CD4-positive, alpha-beta T cell treated with Interleukin-17A for 4 hours (primary cell): ENCODE measurements around the gene SPHK2.
A peak's percentile ranks its signal among the peaks of the same experiment; 100 is the strongest.
"Not testable (repeated sequence)": the region's sequence is repeated elsewhere in the genome, so short reads cannot be mapped to it uniquely, and the experiment has no call there.

Source experiments
- DNase-seq: peaks from one replicate; pipeline ENCODE4 v3.0.0-alpha.2; 2020; ENCODE audit warnings: mixed read lengths

The SPHK2 gene

GRCh38 chr19:48625891-48626327 is 6.6 kb downstream of the SPHK2 start:
- no peak for DNase-seq

GRCh38 chr19:48627201-48627864 is 8.0 kb downstream of the SPHK2 start:
- peak; percentile 55 for DNase-seq

DNA sequence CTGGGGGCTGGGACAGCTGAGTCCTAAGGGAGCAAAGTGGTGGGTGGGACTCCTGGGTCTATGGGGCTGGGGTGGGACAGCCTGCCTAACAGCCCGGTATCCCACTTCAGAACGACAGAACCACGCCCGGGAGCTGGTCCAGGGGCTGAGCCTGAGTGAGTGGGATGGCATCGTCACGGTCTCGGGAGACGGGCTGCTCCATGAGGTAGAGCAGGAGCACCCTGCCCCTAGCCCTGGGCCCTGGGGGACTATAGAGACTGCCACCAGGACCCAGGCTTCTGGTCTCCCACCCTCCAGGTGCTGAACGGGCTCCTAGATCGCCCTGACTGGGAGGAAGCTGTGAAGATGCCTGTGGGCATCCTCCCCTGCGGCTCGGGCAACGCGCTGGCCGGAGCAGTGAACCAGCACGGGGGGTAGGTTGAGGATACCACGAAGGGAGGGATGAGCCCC is 8.6 kb downstream of the SPHK2 start:
- DNase-seq: no peak

DNA sequence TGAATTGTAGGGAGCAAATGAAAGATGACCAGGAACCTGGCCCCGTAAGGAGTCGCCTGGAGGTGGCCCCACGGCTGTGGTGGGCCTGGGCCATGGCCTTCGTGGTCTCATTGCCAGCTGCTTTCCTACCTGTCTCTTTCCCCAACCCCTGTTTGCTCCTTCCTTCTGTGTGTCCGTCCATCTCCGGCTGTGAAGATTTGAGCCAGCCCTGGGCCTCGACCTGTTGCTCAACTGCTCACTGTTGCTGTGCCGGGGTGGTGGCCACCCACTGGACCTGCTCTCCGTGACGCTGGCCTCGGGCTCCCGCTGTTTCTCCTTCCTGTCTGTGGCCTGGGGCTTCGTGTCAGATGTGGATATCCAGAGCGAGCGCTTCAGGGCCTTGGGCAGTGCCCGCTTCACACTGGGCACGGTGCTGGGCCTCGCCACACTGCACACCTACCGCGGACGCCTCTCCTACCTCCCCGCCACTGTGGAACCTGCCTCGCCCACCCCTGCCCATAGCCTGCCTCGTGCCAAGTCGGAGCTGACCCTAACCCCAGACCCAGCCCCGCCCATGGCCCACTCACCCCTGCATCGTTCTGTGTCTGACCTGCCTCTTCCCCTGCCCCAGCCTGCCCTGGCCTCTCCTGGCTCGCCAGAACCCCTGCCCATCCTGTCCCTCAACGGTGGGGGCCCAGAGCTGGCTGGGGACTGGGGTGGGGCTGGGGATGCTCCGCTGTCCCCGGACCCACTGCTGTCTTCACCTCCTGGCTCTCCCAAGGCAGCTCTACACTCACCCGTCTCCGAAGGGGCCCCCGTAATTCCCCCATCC is 9.4 kb downstream of the SPHK2 start:
- DNase-seq: no peak

GRCh38 chr19:48629297-48629598 is 9.9 kb downstream of the SPHK2 start:
- no peak for DNase-seq

DNA sequence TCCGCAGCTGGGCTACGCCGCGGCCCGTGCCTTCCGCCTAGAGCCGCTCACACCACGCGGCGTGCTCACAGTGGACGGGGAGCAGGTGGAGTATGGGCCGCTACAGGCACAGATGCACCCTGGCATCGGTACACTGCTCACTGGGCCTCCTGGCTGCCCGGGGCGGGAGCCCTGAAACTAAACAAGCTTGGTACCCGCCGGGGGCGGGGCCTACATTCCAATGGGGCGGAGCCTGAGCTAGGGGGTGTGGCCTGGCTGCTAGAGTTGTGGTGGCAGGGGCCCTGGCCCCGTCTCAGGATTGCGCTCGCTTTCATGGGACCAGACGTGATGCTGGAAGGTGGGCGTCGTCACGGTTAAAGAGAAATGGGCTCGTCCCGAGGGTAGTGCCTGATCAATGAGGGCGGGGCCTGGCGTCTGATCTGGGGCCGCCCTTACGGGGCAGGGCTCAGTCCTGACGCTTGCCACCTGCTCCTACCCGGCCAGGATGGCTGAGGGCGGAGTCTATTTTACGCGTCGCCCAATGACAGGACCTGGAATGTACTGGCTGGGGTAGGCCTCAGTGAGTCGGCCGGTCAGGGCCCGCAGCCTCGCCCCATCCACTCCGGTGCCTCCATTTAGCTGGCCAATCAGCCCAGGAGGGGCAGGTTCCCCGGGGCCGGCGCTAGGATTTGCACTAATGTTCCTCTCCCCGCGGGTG is 10.4 kb downstream of the SPHK2 start:
- no peak for DNase-seq

- no peak for DNase-seq
Observed at GRCh38 chr19:48630296-48631063, 11.2 kb downstream of the SPHK2 start.

GRCh38 chr19:48631225-48631624 is 11.9 kb downstream of the SPHK2 start:
- no peak for DNase-seq

DNA sequence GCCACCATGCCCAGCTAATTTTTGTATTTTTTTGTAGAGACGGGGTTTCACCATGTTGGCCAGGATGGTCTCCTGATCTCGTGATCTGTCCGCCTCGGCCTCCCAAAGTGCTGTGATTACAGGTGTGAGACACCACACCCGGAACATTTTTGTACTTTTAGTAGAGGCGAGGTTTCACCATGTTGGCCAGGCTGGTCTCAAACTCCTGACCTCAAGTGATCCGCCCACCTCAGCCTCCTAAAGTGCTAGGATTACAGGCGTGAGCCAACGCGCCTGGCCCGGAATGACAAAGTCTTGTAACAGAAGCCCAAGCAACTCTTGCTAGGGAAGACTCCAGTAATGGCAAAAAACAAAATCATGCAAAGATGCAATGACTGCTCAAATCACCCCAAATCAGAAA is 13.0 kb downstream of the SPHK2 start:
- DNase-seq: not testable (repeated sequence)

DNA sequence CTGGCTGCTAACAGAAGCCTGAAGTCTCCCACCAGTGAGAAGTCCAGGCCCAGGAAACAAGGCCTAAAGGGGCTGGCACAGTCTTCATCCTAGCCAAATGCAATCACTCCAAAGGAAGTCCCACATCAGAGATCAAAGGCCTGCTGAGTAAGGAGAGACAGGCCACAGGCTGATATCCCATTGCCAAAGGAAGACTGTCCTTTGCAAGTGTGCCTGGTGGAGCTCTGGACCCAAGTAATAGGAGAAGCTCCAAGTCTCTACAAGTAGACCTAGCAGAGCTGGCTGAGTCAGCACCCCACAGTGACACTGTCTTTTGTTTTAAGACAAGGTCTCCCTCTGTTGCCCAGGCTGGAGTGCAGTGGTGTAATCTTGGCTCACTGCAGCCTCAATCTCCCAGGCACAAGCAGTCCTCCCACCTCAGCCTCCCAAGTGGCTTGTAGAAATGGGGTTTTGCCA is 13.4 kb downstream of the SPHK2 start:
- no peak for DNase-seq

DNA sequence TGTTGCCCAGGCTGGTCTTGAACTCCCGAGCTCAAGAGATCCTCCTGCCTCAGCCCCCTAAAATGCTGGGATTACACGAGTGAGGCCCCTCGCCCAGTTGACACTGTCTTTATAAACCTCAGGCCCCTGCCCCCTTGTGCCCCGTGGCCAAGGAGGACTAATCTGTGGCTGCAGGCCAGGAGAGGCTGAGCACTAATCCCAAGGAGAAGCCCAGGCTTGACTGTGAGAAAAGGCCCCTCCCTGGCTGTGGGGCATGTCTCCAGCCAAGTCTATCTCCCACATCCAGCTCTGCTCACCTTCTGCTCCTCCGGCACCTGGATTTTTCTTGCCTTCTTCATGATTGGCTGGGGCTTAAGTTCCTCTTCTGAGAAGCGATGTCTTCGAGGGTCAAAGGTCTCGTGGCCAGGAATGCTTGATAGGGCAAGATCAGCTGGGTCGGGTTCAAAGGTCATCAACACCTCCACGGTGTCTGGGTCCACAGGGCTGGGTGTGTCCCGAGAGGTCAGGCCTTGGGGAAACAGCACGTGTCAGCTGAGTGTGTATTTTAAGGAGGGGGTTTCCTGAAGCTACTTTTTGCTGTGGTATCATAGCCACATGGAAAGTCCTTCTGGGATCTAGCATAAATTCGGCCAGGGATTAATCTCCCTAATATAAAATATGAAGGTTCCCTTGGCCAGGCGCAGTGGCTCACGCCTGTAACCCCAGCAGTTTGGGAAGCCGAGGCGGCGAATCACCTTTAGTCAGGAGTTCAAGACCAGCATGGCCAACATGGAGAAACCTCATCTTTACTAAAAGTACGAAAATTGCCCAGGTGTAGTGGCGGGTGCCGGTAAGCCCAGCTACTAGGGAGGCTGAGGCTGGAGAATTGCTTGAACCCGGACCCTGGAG is 14.1 kb downstream of the SPHK2 start:
- DNase-seq: no peak

- DNase-seq: no peak
Observed at GRCh38 chr19:48634036-48634342, 14.7 kb downstream of the SPHK2 start.

DNA sequence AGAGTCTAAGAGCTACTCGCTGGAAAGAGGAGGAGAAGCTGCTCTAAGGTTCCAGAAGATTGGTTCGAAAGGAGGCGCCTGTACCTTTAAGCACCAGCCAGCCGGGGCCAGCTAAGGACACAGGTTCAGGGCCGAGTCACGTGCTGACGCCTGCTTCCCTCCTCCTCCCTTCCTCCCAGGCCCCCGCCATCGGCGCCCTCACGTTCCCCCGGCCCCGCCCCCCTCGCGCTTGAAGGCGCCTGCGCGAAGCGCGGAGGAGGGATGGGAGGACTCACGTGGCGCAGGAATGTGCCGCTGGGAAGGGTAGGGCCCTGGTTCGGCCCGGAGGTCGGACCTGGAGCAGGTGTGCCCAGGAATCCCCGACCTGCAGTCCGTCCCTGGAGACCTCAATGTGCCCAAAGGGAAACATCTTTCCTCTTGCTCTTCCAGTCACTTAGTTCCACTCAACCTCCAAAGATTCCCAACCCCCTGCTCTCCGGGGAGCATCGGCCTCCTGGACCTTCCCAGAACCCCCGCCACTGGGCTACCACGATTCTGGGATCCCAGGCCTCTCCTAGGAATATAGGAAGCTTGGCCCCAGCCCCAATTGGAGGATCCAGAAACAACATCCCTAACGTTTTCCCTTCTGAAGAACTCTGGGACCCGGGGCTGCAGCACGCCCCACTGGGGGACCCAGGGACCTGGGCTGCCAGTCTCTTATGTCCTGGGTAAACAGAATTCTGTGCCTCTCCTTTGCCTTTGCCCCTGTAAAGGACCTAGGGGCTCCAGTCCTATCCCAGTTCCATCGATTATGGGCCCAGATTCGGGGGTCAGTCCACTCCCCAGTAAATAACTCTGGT is 15.3 kb downstream of the SPHK2 start:
- peak; percentile 96 for DNase-seq

DNA sequence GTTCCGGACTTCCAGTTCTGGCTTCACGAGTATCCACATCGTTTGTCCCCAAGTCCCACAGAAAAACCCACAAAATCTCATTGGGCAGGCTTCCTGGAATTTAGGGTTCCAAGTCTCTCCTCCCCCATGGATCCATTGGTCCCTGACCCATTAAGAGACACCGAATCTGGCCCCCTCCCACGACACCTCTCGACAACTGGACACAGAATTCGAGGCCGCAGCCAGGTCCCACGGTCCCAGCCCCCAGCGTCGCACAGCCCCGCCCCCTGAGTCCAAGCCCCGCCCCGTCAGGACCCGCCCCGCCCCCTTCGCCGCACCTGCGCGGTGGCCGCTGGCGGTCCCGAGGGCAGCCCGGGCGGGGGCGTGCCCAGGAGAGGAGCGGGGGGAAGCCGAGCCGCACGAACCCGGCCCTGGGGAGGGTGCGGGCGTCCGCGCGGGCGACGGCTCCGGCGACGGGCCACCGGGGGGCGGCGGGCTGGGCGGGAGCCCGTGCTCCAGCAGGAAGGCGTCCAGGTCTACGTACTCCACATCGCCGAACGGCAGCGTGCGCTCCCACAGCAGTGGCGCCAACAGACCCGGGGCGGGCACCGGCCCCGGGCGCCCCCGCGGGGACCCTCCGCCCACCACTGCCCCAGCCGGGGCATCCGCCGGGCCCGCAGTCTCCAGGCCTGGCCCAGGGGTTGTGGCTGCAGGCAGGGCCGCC is 16.1 kb downstream of the SPHK2 start:
- peak; percentile 80 for DNase-seq

GRCh38 chr19:48635966-48636858 is 16.9 kb downstream of the SPHK2 start:
- DNase-seq: peak; percentile 48

GRCh38 chr19:48636859-48637448 is 17.6 kb downstream of the SPHK2 start, which contains the start of gene DBP:
DBP (minus strand) TSS chr19:48637379; CDS start chr19:48636994, 385 bp downstream.
- peak; percentile 44 for DNase-seq

DNA sequence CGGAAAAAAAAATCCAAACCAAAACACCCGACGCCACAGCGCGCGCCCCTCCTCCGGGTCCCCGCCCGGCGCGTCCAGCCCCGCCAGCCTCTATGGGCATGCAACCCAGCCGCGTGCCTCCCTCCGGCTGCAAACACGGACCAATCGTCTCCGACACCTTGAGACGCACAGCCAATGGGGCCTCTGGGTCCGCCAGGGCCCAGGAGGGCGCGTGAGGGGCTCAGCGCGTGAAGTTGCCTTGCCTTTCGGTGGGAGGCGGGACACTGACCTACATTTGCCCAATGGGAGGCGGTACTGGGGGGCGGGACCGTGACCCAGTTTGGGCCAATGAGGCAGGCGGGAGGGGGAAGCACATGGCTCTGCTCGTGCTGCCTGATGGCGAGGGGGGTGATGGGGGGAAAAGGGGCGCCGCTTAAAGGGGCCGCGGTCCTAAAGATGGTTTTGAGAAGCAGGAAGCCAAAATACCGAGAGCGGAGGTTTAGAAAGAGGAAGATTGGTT is 18.2 kb downstream of the SPHK2 start:
- DNase-seq: peak; percentile 100
